GM06990 (cell line): ENCODE results near the gene VSIR.

ENCODE experiments used
- DNase-seq: peaks from one replicate; pipeline ENCODE4 v3.0.0-alpha.2; 2011; ENCODE audit not compliant: insufficient read length; ENCODE audit errors: extremely low read depth
- H3K27me3 ChIP-seq: replicated peaks from 2 replicates; pipeline ENCODE4 v1.6.0; 2011; ENCODE audit warnings: low read length; ENCODE audit not compliant: control insufficient read depth, insufficient read depth
- H3K36me3 ChIP-seq: 2 replicates; pipeline ENCODE4 v1.5.1; 2011; ENCODE audit warnings: low read length; ENCODE audit not compliant: control insufficient read depth, insufficient read depth
- H3K4me3 ChIP-seq: replicated peaks from 2 replicates; pipeline ENCODE4 v1.5.1; 2011; ENCODE audit warnings: low read depth, mild to moderate bottlenecking, control low read depth, low read length
- CTCF ChIP-seq: IDR thresholded peaks from 2 replicates; pipeline ENCODE4 v1.5.1; 2011; ENCODE audit warnings: low read length, control low read depth, mild to moderate bottlenecking, inconsistent platforms; ENCODE audit not compliant: insufficient read depth, poor library complexity, severe bottlenecking

Gene VSIR

GRCh38 chr10:71698737-71699136 lies 74.6 kb downstream of the VSIR start:
- Histone ChIP-seq H3K36me3 (no peaks in the 10 kb centered on the region), H3K27me3 (no peaks in the 10 kb centered on the region), H3K4me3 (no peak overlapping the region)
- TF ChIP-seq CTCF: no peak
- DNase-seq: no peak

DNA sequence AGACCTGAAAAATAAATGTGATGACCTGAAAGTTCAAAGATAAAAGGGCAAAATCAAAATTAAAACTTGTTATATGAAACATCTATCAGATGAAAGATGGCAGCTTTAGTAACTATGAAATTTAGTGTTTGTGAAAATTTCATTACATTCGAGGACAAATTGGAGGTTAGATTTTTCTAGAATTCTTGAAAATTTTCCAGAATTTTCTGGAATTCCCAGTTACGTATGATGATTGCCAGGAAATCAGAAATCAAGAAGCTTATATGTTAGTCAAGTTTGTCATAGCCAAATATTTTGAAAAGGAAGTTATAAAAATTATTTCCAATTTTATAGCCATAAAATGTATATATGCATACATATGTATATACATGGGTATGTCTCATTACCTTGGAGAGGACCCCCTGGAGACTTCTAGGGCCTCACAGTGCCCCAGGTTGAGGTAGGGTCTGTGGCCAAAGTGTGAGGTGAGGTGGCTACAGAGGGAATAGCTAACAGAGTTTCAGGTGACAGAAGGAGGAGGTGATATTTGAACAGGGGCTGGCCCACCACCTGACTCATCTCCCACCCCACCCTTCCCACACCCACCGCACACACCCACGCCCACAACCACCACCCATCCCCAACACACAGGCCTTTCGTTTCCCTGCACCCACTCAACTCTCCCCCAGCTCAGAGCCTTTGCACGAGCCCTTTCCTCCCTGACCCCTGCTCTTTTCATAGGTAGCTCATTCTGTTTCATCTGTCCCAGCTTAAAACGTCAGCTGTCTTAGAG lies 75.2 kb downstream of the VSIR start:
- TF ChIP-seq CTCF: no peak

More for the DNA sequence above, 75.2 kb downstream of the VSIR start:
- peak; percentile 77 for DNase-seq
- Histone ChIP-seq H3K36me3 (no peaks in the 10 kb centered on the region), H3K27me3 (no peaks in the 10 kb centered on the region), H3K4me3 (no peak overlapping the region)
